Measurements from ENCODE around the gene ZNF70. TPM values are rescaled to one million over a fixed set of nuclear protein-coding genes. Genes with fewer than 3 reads are reported as not detected.
A peak's percentile ranks its signal among the peaks of the same experiment; 100 is the strongest.

The ZNF70 gene
- total and polyA plus RNA-seq, 2 experiments from 2014 or later = 2.3 to 5.2 TPM

DNA sequence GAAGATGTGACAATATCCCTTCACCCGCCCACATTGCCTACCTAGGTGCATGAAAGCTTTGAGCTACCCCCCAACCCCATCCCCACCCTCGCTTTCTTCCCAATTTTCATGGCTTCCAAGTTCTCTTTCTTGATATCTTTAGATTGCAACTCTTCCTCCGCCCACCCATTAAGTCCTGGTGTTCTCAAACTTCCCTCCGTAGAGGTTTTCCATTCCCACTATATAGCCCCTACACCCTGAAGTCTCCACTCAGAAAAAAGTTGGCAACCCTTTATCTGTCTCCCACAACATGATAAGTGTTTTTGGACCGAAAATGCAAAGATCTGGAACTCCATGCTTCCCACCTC lies 572 bp downstream of the ZNF70 start:
- Histone ChIP-seq H2AFZ (peak overlapping the region; percentile 74), H3K27ac (peak overlapping the region; percentile 75), H3K27me3 (no peaks in the 10 kb centered on the region), H4K20me1 (ENCODE audit: insufficient read depth, poor library complexity, severe bottlenecking) (no peaks in the 10 kb centered on the region), H3K9me3 (ENCODE audit: low read depth) (no peaks in the 10 kb centered on the region), H3K36me3 (replicated peaks; ENCODE audit: insufficient read depth, low read depth) (no peaks in the 10 kb centered on the region), H3K79me2 (peaks cover 35% of the 10 kb centered on the region), H3K4me2 (peak overlapping the region; percentile 86), H3K4me3 (peak overlapping the region; percentile 87), H3K9me2 (replicated peaks; ENCODE audit: insufficient read depth) (no peaks in the 10 kb centered on the region), H3K4me1 (ENCODE audit: insufficient read depth) (peaks cover 8% of the 10 kb centered on the region)
- no peak for DNase-seq (ENCODE audit: low spot score)
- TF ChIP-seq, protein P1, sequence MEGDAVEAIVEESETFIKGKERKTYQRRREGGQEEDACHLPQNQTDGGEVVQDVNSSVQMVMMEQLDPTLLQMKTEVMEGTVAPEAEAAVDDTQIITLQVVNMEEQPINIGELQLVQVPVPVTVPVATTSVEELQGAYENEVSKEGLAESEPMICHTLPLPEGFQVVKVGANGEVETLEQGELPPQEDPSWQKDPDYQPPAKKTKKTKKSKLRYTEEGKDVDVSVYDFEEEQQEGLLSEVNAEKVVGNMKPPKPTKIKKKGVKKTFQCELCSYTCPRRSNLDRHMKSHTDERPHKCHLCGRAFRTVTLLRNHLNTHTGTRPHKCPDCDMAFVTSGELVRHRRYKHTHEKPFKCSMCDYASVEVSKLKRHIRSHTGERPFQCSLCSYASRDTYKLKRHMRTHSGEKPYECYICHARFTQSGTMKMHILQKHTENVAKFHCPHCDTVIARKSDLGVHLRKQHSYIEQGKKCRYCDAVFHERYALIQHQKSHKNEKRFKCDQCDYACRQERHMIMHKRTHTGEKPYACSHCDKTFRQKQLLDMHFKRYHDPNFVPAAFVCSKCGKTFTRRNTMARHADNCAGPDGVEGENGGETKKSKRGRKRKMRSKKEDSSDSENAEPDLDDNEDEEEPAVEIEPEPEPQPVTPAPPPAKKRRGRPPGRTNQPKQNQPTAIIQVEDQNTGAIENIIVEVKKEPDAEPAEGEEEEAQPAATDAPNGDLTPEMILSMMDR (IDR thresholded peaks at IDR 0.05; ENCODE audit: poor library complexity) = no peak
- TF ChIP-seq EZH2 (IDR thresholded peaks at IDR 0.05; ENCODE audit: borderline replicate concordance) (no peak), EZH2phosphoT487 (IDR thresholded peaks at IDR 0.05; ENCODE audit: low read depth, severe bottlenecking, unreplicated experiment) (no peak)
- WGBS (ENCODE audit: low lambda C conversion rate, missing lambda C conversion rate) = 46% methylated on average over 5 of the region's 5 CpGs

- no peak for DNase-seq (ENCODE audit: low spot score)
- TF ChIP-seq EZH2phosphoT487 (IDR thresholded peaks at IDR 0.05; ENCODE audit: low read depth, severe bottlenecking, unreplicated experiment) (no peak), EZH2 (IDR thresholded peaks at IDR 0.05; ENCODE audit: borderline replicate concordance) (no peak)
- TF ChIP-seq, protein P1 (IDR thresholded peaks at IDR 0.05; ENCODE audit: poor library complexity) = no peak
- Histone ChIP-seq H3K27ac (peak overlapping the region; percentile 75), H3K4me1 (ENCODE audit: insufficient read depth) (peaks cover 8% of the 10 kb centered on the region), H3K9me3 (ENCODE audit: low read depth) (no peaks in the 10 kb centered on the region), H3K27me3 (no peaks in the 10 kb centered on the region), H3K9me2 (replicated peaks; ENCODE audit: insufficient read depth) (no peaks in the 10 kb centered on the region), H3K4me2 (peak overlapping the region; percentile 86), H3K79me2 (peaks cover 35% of the 10 kb centered on the region), H4K20me1 (ENCODE audit: insufficient read depth, poor library complexity, severe bottlenecking) (no peaks in the 10 kb centered on the region), H2AFZ (peak overlapping the region; percentile 74), H3K4me3 (peak overlapping the region; percentile 87), H3K36me3 (replicated peaks; ENCODE audit: insufficient read depth, low read depth) (no peaks in the 10 kb centered on the region)
- WGBS (ENCODE audit: low lambda C conversion rate, missing lambda C conversion rate) = 95% methylated on average over 12 of the region's 12 CpGs
Measured at GRCh38 chr22:23749841-23750301, 1.0 kb downstream of the ZNF70 start.

DNA sequence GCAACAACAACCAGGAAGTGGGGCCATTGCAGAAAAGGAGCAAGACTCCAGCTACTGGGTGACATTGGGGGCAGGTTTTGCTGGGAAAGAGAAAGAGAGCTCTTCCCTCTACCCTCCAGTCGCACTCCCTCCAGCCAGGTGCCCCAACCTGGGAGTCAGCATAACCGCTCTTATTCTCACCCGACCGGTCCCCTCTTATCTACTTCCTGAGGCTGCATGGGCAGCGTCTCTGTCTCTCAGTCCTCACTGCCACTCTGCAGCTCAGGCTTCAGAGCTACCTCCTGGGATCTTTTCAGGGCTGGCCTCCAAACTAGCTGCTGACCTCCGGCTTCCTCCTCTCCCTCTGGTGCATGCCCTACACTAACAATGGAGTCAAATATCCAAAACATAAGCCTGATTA lies 5.1 kb downstream of the ZNF70 start:
- Histone ChIP-seq H3K9me2 (replicated peaks; ENCODE audit: insufficient read depth) (no peaks in the 10 kb centered on the region), H2AFZ (no peak overlapping the region), H3K4me2 (no peak overlapping the region), H3K27me3 (no peaks in the 10 kb centered on the region), H3K4me3 (no peak overlapping the region), H3K27ac (no peak overlapping the region), H3K4me1 (ENCODE audit: insufficient read depth) (peaks cover 8% of the 10 kb centered on the region), H3K36me3 (replicated peaks; ENCODE audit: insufficient read depth, low read depth) (no peaks in the 10 kb centered on the region), H3K79me2 (peaks cover 35% of the 10 kb centered on the region), H4K20me1 (ENCODE audit: insufficient read depth, poor library complexity, severe bottlenecking) (no peaks in the 10 kb centered on the region), H3K9me3 (ENCODE audit: low read depth) (no peaks in the 10 kb centered on the region)
- no peak for DNase-seq (ENCODE audit: low spot score)
- 67% methylated on average over 6 of the region's 6 CpGs for WGBS (ENCODE audit: low lambda C conversion rate, missing lambda C conversion rate)
- TF ChIP-seq, protein P1 (IDR thresholded peaks at IDR 0.05; ENCODE audit: poor library complexity) = no peak
- TF ChIP-seq EZH2phosphoT487 (IDR thresholded peaks at IDR 0.05; ENCODE audit: low read depth, severe bottlenecking, unreplicated experiment) (no peak), EZH2 (IDR thresholded peaks at IDR 0.05; ENCODE audit: borderline replicate concordance) (no peak)

- Histone ChIP-seq H3K36me3 (replicated peaks; ENCODE audit: insufficient read depth, low read depth) (no peaks in the 10 kb centered on the region), H2AFZ (no peak overlapping the region), H3K4me3 (no peak overlapping the region), H3K27me3 (no peaks in the 10 kb centered on the region), H3K27ac (no peak overlapping the region), H3K79me2 (peaks cover 23% of the 10 kb centered on the region), H4K20me1 (ENCODE audit: insufficient read depth, poor library complexity, severe bottlenecking) (no peaks in the 10 kb centered on the region), H3K4me2 (no peak overlapping the region), H3K9me2 (replicated peaks; ENCODE audit: insufficient read depth) (no peaks in the 10 kb centered on the region), H3K9me3 (ENCODE audit: low read depth) (no peaks in the 10 kb centered on the region), H3K4me1 (ENCODE audit: insufficient read depth) (no peaks in the 10 kb centered on the region)
- 98% methylated on average over 14 of the region's 14 CpGs for WGBS (ENCODE audit: low lambda C conversion rate, missing lambda C conversion rate)
- no peak for DNase-seq (ENCODE audit: low spot score)
- TF ChIP-seq EZH2 (IDR thresholded peaks at IDR 0.05; ENCODE audit: borderline replicate concordance) = no peak
- no peak for TF ChIP-seq EZH2phosphoT487 (IDR thresholded peaks at IDR 0.05; ENCODE audit: low read depth, severe bottlenecking, unreplicated experiment)
- TF ChIP-seq, protein P1 (IDR thresholded peaks at IDR 0.05; ENCODE audit: poor library complexity) = no peak
Measured at GRCh38 chr22:23744485-23744884, 6.4 kb downstream of the ZNF70 start.

Measured in hepatocyte (in vitro differentiated cells).